Measurements from ENCODE around the gene ITLN2. TPM values are rescaled to one million over a fixed set of nuclear protein-coding genes. Genes with fewer than 3 reads are reported as not detected.

The ITLN2 gene
- total and polyA plus RNA-seq, 2 of the 8 experiments (the other 6 are each of a cell fraction or from before 2014, with no cell fraction given): 4.7 to 6.3 TPM

GRCh38 chr1:160945079-160945478 is 9.5 kb downstream of the ITLN2 start (continued):
- no peak for TF ChIP-seq CTCF (IDR thresholded peaks at IDR 0.05; ENCODE audit: control extremely low read depth in 1 of 3, insufficient read depth in 1 of 3, low read depth in 1 of 3, low read length in 3 of 3)
- no peak for TF ChIP-seq GTF2F1 (IDR thresholded peaks at IDR 0.05; ENCODE audit: borderline replicate concordance, low read depth, low read length)
- no peak for TF ChIP-seq E2F6 (IDR thresholded peaks at IDR 0.05)
- TF ChIP-seq JUN (IDR thresholded peaks at IDR 0.05; ENCODE audit: low read depth, low read length): no peak
- TF ChIP-seq KDM4A (IDR thresholded peaks at IDR 0.05; ENCODE audit: low read depth, low read length, severe bottlenecking): no peak

Data from H1 (cell line).